ENCODE measurements around the gene CD37. TPM values are rescaled to one million over a fixed set of nuclear protein-coding genes. Genes with fewer than 3 reads are reported as not detected.

The CD37 gene
- total and polyA plus RNA-seq, 2 of the 4 experiments (the other 2 are of a cell fraction) = not detected

DNA sequence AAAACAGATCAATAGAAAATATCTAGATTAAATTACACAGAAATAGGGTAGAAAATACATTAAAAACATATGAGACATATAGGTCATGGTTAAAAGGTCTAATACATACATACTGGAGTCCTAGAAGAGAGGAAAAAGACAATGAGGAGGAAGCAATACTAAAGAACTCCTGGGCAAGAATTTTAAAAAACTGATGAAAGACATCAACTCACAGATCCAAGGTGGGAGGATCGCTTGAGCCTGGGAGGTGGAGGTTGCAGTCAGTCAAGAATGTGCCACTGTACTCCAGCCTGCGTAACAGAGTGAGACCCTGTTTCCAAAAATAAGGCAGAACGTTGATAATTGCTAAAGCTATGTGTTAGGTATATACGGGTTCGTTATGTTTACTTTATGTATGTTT, 47.4 kb downstream of the CD37 start:
- Histone ChIP-seq H3K56ac (ENCODE audit: extremely low read depth, insufficient read depth, low read length) (no peak overlapping the region), H3K79me1 (ENCODE audit: low read depth in 1 of 2, low read length in 2 of 2) (no peaks in the 10 kb centered on the region), H3K4me1 (ENCODE audit: control insufficient read depth, insufficient read depth, low read length) (no peaks in the 10 kb centered on the region), H3K18ac (ENCODE audit: low read depth, low read length) (no peak overlapping the region), H3K9ac (ENCODE audit: low read depth, low read length) (no peak overlapping the region), H3K9me1 (ENCODE audit: insufficient read depth, low read length) (no peaks in the 10 kb centered on the region), H2BK15ac (ENCODE audit: low read depth, low read length) (no peak overlapping the region), H2AK9ac (replicated peaks; ENCODE audit: low read depth, low read length, poor library complexity) (no peak overlapping the region), H3K4me3 (ENCODE audit: insufficient read depth, low read depth, low read length) (no peak overlapping the region), H3K14ac (replicated peaks; ENCODE audit: low read depth, low read length) (no peak overlapping the region), H4K20me1 (ENCODE audit: insufficient read depth, low read length) (no peaks in the 10 kb centered on the region), H2BK5ac (ENCODE audit: low read depth, low read length, poor library complexity, severe bottlenecking) (no peak overlapping the region), H2AK5ac (ENCODE audit: low read depth, low read length) (no peak overlapping the region), H3K27me3 (ENCODE audit: control insufficient read depth, insufficient read depth, low read length) (peaks cover 11% of the 10 kb centered on the region), H2AFZ (replicated peaks; ENCODE audit: low read length, poor library complexity) (no peak overlapping the region), H3K4me2 (ENCODE audit: low read depth, low read length) (no peak overlapping the region), H2BK120ac (ENCODE audit: low read depth, low read length) (no peak overlapping the region), H4K5ac (ENCODE audit: low read depth, low read length) (no peak overlapping the region), H3K9me3 (ENCODE audit: control insufficient read depth, insufficient read depth, low read length) (peaks cover 4% of the 10 kb centered on the region), H4K91ac (ENCODE audit: insufficient read depth, low read depth, low read length) (no peak overlapping the region), H2BK20ac (ENCODE audit: low read depth, low read length) (no peak overlapping the region), H3K23ac (ENCODE audit: low read depth, low read length) (no peak overlapping the region), H3K4ac (ENCODE audit: low read depth, low read length) (no peak overlapping the region), H4K8ac (ENCODE audit: low read depth in 2 of 2, low read length in 2 of 2) (no peak overlapping the region), H3K36me3 (ENCODE audit: control insufficient read depth, insufficient read depth, low read length) (no peaks in the 10 kb centered on the region), H3K27ac (ENCODE audit: insufficient read depth, low read length) (no peak overlapping the region)
- no TSS peak for BruUV-seq (replicated peaks)
- intact Hi-C loops (cut with micrococcal nuclease) = no loop called here
- dilution Hi-C loops (cut with HindIII; ENCODE audit: low sequenced_read_pairs, unreplicated experiment) = no loop called here
- ATAC-seq (ENCODE audit: low read depth) (no peak), DNase-seq (no peak)
- WGBS, 2 experiments (ENCODE audit: extremely low coverage in 2 of 2, insufficient read length in 1 of 2) = 100% methylated on average over 3 of the region's 5 CpGs; no CpG with 5 or more reads in 1 of the 2 experiments
- CTCF ChIA-PET = no interaction called here
- in situ Hi-C loops (cut with MboI; ENCODE audit: low sequenced_read_pairs) = no loop called here
- no peak for TF ChIP-seq CHD1 (IDR thresholded peaks at IDR 0.05; ENCODE audit: low read depth, low read length)
- TF ChIP-seq MXI1 (IDR thresholded peaks at IDR 0.05; ENCODE audit: borderline replicate concordance, low read depth, low read length) = no peak
- TF ChIP-seq MAZ (IDR thresholded peaks at IDR 0.05; ENCODE audit: borderline replicate concordance, low read depth, low read length) = no peak
- no peak for TF ChIP-seq RCOR1 (IDR thresholded peaks at IDR 0.05; ENCODE audit: insufficient replicate concordance, low read length)
- no peak for TF ChIP-seq NFE2L2 (IDR thresholded peaks at IDR 0.05; ENCODE audit: low read depth, low read length)
- no peak for TF ChIP-seq CEBPB (IDR thresholded peaks at IDR 0.05; ENCODE audit: low read depth, low read length)
- TF ChIP-seq SMC3 (IDR thresholded peaks at IDR 0.05; ENCODE audit: low read depth, low read length) = no peak
- TF ChIP-seq, protein P1, sequence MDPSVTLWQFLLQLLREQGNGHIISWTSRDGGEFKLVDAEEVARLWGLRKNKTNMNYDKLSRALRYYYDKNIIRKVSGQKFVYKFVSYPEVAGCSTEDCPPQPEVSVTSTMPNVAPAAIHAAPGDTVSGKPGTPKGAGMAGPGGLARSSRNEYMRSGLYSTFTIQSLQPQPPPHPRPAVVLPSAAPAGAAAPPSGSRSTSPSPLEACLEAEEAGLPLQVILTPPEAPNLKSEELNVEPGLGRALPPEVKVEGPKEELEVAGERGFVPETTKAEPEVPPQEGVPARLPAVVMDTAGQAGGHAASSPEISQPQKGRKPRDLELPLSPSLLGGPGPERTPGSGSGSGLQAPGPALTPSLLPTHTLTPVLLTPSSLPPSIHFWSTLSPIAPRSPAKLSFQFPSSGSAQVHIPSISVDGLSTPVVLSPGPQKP (IDR thresholded peaks at IDR 0.05; ENCODE audit: borderline replicate concordance, low read depth, low read length) = no peak
- TF ChIP-seq MAFK (IDR thresholded peaks at IDR 0.05; ENCODE audit: low read depth, low read length) = no peak
- no peak for TF ChIP-seq POLR2A (IDR thresholded peaks at IDR 0.05; ENCODE audit: low read depth, low read length)
- TF ChIP-seq, protein P2, sequence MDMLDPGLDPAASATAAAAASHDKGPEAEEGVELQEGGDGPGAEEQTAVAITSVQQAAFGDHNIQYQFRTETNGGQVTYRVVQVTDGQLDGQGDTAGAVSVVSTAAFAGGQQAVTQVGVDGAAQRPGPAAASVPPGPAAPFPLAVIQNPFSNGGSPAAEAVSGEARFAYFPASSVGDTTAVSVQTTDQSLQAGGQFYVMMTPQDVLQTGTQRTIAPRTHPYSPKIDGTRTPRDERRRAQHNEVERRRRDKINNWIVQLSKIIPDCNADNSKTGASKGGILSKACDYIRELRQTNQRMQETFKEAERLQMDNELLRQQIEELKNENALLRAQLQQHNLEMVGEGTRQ (IDR thresholded peaks at IDR 0.05; ENCODE audit: low read depth, low read length) = no peak
- no peak for TF ChIP-seq RAD21 (IDR thresholded peaks at IDR 0.05; ENCODE audit: low read length)
- no peak for TF ChIP-seq BHLHE40 (IDR thresholded peaks at IDR 0.05; ENCODE audit: low read depth, low read length)
- TF ChIP-seq, protein P3, sequence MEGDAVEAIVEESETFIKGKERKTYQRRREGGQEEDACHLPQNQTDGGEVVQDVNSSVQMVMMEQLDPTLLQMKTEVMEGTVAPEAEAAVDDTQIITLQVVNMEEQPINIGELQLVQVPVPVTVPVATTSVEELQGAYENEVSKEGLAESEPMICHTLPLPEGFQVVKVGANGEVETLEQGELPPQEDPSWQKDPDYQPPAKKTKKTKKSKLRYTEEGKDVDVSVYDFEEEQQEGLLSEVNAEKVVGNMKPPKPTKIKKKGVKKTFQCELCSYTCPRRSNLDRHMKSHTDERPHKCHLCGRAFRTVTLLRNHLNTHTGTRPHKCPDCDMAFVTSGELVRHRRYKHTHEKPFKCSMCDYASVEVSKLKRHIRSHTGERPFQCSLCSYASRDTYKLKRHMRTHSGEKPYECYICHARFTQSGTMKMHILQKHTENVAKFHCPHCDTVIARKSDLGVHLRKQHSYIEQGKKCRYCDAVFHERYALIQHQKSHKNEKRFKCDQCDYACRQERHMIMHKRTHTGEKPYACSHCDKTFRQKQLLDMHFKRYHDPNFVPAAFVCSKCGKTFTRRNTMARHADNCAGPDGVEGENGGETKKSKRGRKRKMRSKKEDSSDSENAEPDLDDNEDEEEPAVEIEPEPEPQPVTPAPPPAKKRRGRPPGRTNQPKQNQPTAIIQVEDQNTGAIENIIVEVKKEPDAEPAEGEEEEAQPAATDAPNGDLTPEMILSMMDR (conservative IDR thresholded peaks at IDR 0.05; ENCODE audit: low read depth, low read length) = no peak
- TF ChIP-seq FOS (IDR thresholded peaks at IDR 0.05; ENCODE audit: low read depth, low read length) = no peak
- no peak for TF ChIP-seq RFX5 (IDR thresholded peaks at IDR 0.05; ENCODE audit: low read depth, low read length)
- POLR2A ChIA-PET (ENCODE audit: unreplicated experiment) = no interaction called here
